Measurements from ENCODE around the gene FRMPD4. TPM values are rescaled to one million over a fixed set of nuclear protein-coding genes. Genes with fewer than 3 reads are reported as not detected.

Gene FRMPD4
- total and polyA plus RNA-seq, 2 of the 13 experiments (the other 11 are each of a cell fraction or from before 2014, with no cell fraction given), result not detected

GRCh38 chrX:12570859-12571501, 432.7 kb downstream of the FRMPD4 start:
- no peaks in the 10 kb centered on the region for H4K20me1 ChIP-seq (ENCODE audit: insufficient read depth, low read length)
- no peaks in the 10 kb centered on the region for H3K27me3 ChIP-seq (ENCODE audit: control insufficient read depth in 1 of 2, insufficient read depth in 2 of 2, low read length in 2 of 2)
- H3K79me2 ChIP-seq (ENCODE audit: insufficient read depth, low read length), result no peaks in the 10 kb centered on the region
- no peaks in the 10 kb centered on the region for H3K9me3 ChIP-seq (ENCODE audit: low read length)
- no peaks in the 10 kb centered on the region for H3K36me3 ChIP-seq (replicated peaks in 1 of 2; ENCODE audit: control insufficient read depth in 1 of 2, insufficient read depth in 2 of 2, low read length in 2 of 2)
- POLR2A ChIA-PET, result no interaction called here
- H3K4me2 ChIP-seq (ENCODE audit: low read depth, low read length), result no peak overlapping the region
- in situ Hi-C loops (cut with HindIII; ENCODE audit: extremely low pct_ligation_motif_present, low pct_unique_long_range_greater_than_20kb) (no loop called here), intact Hi-C loops (cut with micrococcal nuclease; ENCODE audit: unreplicated experiment) (no loop called here)
- CTCF ChIA-PET (ENCODE audit: low intra/inter-chr PET ratio, low total read pairs), result no interaction called here
- ATAC-seq (no peak), DNase-seq (ENCODE audit: low spot score) (no peak), FAIRE-seq (no peak)
- no TSS peak for BruUV-seq (replicated peaks)
- H3K9ac ChIP-seq (ENCODE audit: insufficient read depth, low read depth, low read length), result no peak overlapping the region
- H3K27ac ChIP-seq (ENCODE audit: extremely low read length, insufficient read depth, low read length), result no peak overlapping the region
- no peaks in the 10 kb centered on the region for H3K4me1 ChIP-seq (ENCODE audit: insufficient read depth, low read length)
- no peak overlapping the region for H3K4me3 ChIP-seq (replicated peaks in 1 of 3; ENCODE audit: insufficient read depth in 1 of 3, low read depth in 2 of 3, low read length in 3 of 3)
- TF ChIP-seq SALL2 (CRISPR knock-in tag; IDR thresholded peaks at IDR 0.05) (no peak), MIXL1 (CRISPR knock-in tag; IDR thresholded peaks at IDR 0.05) (no peak), CSRNP2 (CRISPR knock-in tag; conservative IDR thresholded peaks at IDR 0.05; ENCODE audit: low read depth) (no peak), PRDM4 (CRISPR knock-in tag; IDR thresholded peaks at IDR 0.05; ENCODE audit: borderline replicate concordance) (no peak), SIX1 (CRISPR knock-in tag; IDR thresholded peaks at IDR 0.05; ENCODE audit: borderline replicate concordance) (no peak), ZBTB44 (CRISPR knock-in tag; IDR thresholded peaks at IDR 0.05) (no peak), TRIM24 (CRISPR knock-in tag; IDR thresholded peaks at IDR 0.05) (no peak), POLR2G (IDR thresholded peaks at IDR 0.05; ENCODE audit: low read depth, low read length) (no peak), HMGA1 (CRISPR knock-in tag; conservative IDR thresholded peaks at IDR 0.05) (no peak), ZHX2 (IDR thresholded peaks at IDR 0.05; ENCODE audit: low read depth) (no peak), ZHX2 (CRISPR knock-in tag; IDR thresholded peaks at IDR 0.05; ENCODE audit: borderline replicate concordance) (no peak)
- no peak overlapping the region for H2AFZ ChIP-seq (ENCODE audit: low read length)
- 5% methylated on average over 4 of the region's 4 CpGs for WGBS (ENCODE audit: low lambda C conversion rate)

Data from HepG2 (cell line).